Medulla oblongata (tissue), 1 donor: ENCODE measurements around the gene WDR31.
"Not testable (repeated sequence)": the region's sequence is repeated elsewhere in the genome, so short reads cannot be mapped to it uniquely, and the experiment has no call there.

ENCODE experiments used
- DNase-seq: peaks from one replicate; pipeline ENCODE4 v3.0.0-alpha.2; 2015; ENCODE audit errors: extremely low spot score

Gene WDR31

DNA sequence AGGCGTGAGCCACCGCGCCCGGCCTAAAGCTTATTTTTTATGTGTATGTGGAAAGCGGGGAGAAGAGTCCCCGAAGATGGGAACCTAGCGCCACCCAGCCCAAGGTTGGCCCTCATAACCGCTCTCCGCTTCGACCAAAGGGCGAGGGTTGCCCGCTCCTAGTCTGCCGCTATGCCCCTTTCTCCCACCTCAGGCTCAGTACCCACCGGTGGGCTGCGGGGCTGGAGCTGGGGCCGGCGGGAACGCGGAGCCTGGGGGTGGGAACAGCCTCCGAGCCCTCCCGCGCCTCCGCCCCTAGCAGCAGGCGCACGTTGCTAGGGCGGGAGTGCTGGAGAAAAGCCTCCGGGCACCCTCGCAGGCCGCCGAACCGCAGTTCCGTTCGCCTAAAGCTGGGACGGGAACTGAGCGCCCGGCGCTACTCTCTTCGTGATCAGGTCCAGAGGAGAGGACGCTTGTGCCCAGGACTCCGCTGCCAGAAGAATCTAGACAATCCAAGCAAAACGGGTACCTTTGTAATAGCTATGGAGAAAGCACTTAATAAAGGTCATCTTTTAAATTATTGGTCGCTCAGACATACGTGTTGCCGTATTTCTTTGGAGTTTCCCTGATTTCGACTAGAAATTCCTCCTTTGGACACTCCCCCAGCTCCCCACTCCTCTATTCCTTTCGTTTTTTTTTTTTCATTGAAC is at the start of gene WDR31:
Gene WDR31 (minus strand): TSS at position 265 of the 689 bp plus-strand sequence. CDS start 8,253 bp downstream, outside the sequence.
- DNase-seq, result peak; percentile 88

DNA sequence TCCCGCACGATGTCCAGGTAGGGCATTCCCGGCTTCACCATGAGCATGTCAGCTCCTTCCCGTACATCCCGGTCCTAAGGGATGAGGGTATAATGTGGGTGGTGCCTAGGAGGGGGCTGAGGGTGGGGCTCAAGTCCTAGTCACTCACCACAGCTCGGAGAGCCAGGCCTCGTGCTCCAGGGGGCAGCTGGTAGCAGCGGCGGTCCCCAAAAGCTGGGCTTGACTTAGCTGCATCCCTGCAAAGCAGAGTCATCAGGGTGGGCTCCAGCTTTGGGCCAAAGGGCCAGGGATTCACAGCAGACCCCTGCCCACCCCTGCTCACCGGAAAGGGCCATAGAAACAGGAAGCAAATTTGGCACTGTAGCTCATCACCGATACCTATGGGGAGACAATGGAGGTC is 49.4 kb upstream of the WDR31 start:
- DNase-seq, result no peak

DNA sequence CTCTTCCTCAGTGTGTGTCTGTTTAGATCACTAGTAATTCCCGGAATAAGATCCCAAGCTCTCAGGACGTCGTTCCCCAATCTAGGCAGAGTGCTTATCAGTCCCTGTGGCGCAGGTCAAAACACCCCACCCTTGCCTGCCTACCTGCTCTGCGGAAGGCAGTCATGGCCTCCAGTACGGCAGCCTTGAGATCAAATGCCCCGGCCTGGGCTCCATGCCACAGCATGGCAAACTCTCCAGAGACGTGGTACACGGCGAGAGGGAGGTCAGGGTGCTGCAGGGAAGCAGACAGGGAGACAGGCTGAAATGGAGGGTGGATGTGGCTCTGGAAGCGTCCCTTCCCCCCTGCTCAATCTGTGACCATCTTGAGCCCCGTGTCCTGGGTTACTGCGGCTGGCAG is 48.8 kb upstream of the WDR31 start:
- DNase-seq, result no peak

DNA sequence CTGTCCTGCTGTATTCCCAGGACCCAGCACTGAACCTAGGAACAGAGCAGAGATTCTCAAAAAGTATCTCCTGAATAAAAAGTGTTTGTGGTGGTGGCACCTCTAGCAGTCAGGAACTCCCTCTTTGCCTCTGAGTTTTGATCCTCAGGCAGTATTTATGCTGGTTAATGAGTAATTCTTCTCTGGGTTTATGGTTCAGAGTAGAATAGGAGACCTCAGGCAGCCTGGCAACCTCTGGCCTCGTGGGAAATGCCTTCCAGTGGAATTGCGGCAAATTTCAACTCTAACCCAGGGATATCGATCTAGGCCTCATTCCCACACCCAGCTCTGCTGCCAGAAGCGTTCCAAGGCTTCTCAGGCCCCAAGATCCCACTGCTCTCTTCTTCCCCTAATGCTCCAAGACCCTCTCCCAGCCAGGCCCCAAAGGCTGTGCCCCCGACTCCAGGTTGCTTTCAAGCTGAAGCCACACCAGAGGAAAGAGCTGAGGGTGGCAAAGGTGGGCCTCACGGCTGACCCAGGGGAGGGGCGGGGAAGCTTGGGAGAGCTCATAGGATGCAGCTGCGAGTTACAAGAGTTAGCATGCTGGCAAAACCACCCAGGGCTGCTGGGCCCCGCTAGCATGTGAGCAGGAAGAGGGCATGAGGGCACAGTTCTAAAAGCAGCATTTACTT is 47.6 kb upstream of the WDR31 start:
- no peak for DNase-seq

DNA sequence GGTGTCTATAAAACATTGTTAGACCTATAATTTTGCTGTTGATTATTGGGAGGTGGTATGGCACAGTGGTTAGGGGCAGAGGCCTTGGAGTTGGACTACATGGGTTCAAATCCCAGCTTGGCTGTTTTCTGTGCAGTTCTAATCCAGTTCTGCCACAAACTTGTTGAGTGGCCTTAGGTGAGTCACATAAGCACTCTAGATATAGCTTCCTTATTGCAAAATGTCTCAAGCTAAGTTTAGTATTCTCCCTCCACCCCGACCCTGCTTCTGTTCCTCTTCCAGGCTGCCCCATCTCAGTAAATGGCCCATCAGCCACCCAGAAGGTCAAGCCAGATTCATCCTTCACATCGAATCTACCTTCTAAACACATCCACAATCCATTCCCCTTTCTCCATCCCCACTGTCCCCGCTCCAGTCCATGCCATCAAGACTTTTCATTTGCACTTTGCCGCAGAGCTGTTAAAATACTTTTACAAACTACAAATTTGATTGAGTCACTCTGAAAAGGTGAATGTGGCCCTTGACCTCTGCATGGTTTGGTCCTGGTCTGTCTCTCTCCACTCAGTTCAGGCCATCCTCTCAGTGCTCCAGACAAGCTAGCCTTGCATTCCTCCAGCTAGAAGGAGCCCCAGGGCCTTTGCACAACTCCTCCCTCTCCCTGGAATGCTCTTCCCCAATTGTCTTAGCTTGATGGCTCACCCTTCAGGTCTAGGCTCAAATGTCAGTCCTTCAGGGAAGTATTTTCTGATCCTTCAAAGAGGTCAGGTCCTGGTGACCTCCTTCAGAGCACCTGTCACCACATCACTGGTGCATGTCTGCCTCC is 46.7 kb upstream of the WDR31 start:
- DNase-seq, result no peak

DNA sequence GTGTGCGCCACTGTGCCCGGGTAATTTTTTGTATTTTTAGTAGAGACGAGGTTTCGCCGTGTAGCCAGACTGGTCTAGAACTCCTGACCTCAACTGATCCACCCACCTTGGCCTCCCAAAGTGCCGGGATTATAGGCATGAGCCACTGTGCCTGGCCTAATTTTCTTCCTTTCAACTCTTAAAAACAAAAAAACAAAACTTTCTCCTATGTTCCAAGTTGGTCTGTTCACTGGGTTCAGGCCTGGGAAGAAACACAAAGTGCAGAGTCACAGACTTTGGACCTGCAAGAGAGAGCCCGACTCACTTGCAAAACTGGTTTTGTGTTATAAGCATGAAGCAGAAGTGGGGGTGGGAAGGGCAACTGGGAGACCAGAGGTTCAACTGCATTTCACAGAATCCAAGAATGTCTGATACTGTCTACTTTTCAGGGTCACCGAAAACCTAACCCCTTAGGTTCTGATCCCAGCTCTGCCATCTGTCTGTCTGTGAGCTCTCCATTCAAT is 41.9 kb upstream of the WDR31 start:
- peak; percentile 13 for DNase-seq

DNA sequence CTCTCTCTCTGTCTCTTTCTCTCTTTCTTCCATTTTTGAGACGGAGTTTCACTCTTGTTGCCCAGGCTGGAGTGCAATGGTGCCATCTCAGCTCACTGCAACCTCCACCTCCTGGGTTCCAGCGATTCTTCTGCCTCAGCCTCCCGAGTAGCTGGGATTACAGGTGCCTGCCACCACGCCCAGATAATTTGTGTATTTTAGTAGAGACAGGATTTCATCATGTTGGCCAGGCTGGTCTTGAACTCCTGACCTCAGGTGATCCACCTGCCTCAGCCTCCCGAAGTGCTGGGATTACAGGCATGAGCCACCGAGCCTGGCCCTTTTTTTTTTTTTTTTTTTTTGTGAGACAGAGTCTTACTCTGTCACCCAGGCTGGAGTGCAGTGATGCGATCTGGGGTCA is 41.4 kb upstream of the WDR31 start:
- DNase-seq, result not testable (repeated sequence)

DNA sequence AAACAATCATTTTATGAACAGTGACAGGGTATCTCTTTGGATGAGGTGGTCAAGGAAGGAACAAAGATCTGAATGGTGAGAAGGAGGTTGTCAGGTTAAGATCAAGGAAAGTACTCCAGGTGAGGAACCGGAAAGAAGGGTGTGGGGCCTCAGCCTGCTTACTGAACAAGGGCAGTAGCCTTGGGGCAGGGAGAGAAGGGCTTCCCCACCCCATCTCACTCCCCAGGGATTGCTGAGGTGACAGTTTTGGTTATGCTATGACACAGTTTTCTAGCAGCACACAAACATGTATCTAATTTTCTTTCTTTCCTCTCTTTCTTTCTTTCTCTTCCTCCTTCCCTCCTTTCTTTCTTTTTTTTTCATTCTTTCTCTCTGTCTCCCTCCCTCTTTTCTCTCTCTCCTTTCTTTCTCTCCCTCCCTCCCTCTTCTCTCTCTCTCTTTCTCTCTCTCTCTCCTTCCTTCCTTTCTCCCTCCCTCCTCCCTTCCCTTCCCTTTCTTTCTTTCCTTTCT is 40.8 kb upstream of the WDR31 start:
- DNase-seq, result no peak

DNA sequence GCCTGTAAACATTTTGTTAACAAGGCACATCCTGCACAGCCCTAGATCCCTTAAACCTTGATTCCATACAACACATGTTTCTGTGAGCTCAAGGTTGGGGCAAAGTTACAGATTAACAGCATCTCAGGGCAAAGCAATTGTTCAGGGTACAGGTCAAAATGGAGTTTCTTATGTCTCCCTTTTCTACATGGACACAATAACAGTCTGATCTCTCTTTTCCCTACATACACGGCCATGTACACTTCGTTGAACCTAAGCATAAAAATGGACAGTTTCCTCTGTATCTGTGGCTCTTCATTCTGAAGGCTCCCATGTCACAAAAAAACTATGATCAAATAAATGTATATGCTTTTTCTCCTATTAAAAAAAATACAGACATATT is 39.7 kb upstream of the WDR31 start:
- DNase-seq, result not testable (repeated sequence)

DNA sequence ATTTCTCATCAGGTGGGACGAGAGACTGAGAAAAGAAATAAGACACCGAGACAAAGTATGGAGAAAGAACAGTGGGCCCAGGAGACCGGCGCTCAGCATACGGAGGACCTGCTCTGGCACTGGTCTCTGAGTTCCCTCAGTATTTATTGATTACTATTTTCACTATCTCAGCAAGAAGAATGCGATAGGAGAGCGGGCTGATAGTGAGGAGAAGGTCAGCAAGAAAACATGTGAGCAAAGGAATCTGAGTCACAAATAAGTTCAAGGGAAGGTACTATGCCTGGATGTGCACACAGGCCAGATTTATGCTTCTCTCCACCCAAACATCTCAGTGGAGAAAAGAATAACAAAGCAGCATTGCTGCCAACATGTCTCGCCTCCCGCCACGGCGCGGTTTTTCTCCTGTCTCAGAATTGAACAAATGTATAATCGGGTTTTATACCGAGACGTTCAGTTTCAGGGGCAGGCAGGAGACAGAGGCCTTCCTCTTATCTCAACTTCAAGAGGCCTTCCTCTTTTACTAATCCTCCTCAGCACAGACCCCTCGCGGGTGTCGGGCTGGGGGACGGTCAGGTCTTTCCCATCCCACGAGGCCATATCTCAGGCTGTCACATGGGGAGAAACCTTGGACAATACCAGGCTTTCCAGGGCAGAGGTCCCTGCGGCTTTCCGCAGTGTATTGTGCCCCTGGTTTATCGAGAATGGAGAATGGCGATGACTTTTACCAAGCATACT is 39.2 kb upstream of the WDR31 start:
- DNase-seq, result not testable (repeated sequence)

DNA sequence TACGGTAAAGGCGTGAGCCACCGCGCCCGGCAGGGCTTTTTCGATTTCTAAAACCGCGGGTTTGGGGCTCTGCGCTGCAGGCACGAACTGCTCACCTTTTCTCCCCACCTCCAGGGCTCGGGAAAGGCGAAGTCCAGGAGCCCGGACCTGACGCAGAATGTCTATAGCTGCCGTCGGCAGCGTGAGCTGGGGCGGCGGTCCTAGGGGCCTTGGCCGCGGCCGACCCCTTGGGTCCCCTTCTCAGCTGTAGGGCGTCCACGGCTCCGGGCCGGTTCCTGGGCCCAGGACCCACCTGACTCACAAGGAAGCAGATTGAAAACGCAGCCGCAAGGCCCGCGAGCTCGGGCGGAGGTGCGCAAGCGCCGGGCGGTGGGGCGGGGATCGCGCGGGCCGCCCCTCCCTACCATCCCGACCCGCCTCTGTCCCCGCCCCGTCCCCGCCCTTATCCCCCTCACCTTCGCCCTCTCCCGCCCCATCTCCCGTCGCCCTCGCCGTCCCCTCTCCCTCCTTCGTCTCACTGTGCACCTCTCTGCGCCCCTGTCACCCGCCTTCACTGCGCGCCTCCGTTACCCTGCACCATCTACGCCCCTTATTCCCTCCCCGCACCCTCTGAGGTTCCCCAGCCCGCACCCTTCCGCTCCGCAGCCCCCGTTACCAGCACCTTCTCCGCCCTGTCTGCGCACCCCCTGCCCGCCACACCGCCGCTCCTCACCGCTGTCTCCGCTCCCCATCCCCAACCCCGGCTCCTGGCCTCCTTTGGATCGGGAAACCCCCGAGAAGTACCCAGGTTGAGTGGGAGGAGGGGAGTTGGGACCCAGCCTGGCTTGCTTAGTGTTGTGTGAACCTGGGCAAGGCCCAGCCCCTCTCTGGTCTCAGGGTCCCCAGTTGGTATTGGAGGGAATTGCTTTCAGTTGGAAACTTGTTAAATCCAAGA is 36.8 kb upstream of the WDR31 start, which contains the start of gene HDHD3:
Gene HDHD3 (minus strand): TSS at position 353 of the 934 bp plus-strand sequence. CDS start 2,632 bp downstream, outside the sequence.
- DNase-seq, result peak; percentile 79

DNA sequence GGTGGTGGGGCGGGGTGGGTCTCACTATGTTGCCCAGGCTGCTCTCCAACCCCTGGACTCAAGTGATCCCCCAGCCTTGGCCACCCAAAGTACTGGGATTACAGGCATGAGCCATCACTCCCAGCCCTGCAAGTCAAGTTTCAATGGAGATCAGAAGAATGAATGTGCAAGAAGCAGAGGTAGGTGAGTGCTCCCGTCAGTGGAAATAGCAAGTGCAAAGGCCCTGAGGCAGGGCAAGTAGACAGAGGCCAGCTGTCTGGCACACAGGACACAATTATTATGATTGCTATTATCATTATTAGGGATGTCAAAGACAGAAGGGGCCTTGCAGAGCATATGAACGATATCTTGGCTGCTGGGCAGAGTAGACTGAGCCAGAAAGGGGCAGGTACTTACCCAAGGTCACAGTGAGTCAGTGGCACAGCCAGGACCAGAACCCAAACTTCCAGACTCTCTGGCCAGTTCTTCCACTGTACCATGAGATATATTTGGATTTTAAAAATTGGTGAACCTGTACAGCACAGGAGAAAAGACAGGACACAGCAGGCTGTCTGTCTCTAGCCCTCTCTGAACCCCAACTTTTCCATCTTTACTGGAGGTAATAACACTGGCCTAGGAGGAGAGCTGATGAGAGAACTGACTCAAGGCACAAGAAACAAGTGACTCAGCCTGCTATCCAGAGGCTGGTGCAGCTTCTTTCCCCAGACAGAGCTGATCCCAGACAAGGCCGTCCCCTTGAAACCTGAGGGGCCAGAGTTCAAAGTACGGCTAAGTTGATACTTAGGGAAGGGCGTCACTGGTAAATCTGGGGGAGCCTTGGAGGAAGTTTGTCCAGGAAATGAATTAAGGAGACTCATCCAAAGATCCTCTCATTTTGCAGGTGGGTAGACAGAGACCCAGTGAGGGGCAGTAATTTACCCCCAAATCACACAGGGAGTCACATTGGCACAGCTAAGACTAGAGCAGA is 35.3 kb upstream of the WDR31 start:
- no peak for DNase-seq

DNA sequence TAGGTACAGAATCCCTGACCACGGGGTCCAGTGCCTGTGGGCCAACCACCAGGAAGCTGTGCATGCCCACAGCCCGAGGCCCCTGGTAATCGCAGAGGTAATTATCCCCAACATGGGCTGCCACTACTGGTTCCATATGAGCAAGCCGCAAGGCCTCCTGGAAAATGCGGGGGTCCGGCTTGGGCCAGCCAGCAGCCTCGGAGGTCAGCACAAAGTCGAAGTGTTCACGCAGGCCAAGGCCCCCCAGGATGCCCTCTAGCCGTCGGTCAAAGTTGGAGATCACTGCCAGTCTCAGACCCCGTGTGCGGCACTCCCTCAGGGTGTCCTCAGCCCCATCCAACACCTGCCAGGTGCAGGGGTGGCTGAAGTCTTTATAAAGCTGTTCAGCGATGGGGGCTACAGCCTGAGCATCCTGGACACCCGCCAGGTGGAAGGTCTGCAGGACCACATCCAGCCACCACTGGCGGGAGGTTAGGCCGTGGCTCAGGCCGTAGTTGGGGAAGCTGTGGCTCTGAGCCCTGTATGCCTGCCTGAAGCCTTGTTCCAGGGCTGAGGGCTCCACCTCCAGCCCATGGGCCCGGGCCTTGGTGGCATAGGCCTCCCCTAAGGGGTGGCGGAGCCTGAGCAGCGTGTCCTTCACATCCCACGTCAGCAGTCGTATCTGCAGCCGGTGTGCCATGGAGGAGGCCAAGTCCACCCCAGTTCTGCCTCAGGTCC is 33.8 kb upstream of the WDR31 start:
- DNase-seq, result no peak

DNA sequence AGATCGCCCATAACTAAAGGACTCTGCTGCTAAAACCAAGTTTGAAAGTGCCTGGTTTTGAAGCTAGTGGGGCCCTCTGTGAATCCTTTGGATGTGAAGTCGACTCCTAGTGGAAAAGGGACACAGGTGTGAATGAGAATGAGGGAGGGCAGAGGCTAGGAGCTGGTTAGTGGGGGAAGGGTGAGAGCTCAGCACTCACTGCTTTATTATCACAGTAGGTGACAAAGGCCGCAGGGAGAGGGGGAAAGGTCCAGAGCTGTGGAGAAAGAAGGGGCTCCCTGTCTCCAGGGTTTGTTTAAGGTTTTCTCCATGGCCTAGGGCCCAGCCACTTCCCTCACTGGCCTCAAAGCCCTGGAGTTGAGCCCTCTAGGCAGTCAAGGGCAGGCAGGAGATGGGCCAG is 33.2 kb upstream of the WDR31 start:
- DNase-seq, result no peak

DNA sequence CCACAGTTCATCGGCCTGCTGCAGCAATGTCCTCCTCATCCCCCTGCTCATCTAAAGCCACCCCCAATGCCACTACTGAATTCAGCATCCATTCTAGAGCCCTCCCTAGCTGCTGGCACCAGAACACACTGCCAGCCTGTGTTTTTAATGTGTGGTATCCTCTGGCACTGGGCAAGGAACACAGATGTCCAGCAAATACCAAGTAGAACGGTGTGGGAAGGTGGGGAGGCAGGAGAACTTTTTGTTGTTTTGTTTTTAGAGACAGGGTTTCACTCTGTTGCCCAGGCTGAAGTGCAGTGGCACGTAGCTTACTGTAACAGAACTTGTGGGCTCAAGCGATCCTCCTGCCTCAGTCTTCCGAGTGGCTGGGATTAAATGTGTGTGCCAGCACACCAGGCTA is 32.0 kb upstream of the WDR31 start:
- DNase-seq, result no peak

DNA sequence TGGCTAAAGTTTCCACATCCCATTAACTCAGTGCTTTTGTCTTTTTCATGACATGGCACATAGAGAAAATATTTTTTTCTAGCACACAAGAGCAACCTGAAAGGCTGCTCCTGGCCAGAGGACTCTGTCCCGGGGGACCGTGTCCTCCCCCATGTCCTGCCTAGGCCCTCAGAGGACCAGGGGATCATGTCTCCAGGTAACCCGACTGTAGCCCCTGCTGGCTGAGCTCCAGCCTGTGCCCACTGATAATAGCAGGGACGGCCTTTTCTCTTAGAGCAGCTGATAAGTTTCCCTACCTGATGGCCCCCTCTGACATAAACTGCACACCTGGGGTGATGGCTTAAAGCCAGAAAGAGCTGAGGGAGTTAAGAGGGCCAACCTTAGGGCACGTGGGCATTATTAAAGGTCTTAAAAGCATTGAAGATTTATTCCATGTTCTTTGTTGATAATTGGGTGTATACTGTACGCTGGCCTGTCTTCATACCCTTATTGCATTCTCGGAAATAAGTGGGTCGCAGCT is 30.8 kb upstream of the WDR31 start:
- no peak for DNase-seq

DNA sequence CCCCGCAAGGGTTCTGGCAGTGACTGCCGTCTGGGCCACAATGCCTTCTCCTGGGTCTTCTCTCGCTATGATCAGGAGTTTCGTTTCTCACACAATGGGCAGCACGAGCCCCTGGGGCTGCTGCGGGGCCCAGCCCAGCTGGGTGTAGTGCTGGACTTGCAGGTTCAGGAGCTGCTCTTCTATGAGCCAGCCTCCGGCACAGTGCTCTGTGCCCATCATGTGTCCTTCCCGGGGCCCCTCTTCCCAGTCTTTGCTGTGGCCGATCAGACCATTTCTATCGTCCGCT is 29.7 kb upstream of the WDR31 start:
- DNase-seq, result no peak
